Astrocyte of the spinal cord (primary cell): ENCODE data around the gene ST3GAL6.

Source experiments
- DNase-seq: peaks from one replicate; pipeline ENCODE4 v3.0.0; 2011; ENCODE audit warnings: low read depth, low spot score
- H3K4me3 ChIP-seq: 2 replicates; pipeline ENCODE4 v1.5.1; 2011; ENCODE audit warnings: low read depth, mild to moderate bottlenecking, low read length, moderate library complexity
- CTCF ChIP-seq: IDR thresholded peaks from 2 replicates; pipeline ENCODE4 v1.5.1; 2012; ENCODE audit warnings: low read depth, mild to moderate bottlenecking, low read length, inconsistent platforms
- in situ Hi-C: cut with HindIII; loops from 2 replicates; pipeline ENCODE4 v1.10.0; 2017; ENCODE audit warnings: low sequenced_read_pairs

Gene ST3GAL6

GRCh38 chr3:98817547-98818041 lies 54.5 kb downstream of the ST3GAL6 start:
- in situ Hi-C loops = no loop called here
- peak; percentile 53 for TF ChIP-seq CTCF
- DNase-seq = peak; percentile 67
- no peak overlapping the region for H3K4me3 ChIP-seq

- DNase-seq = no peak
- in situ Hi-C loops = no loop called here
- no peak for TF ChIP-seq CTCF
- no peak overlapping the region for H3K4me3 ChIP-seq
Observed at GRCh38 chr3:98821063-98821462, 57.9 kb downstream of the ST3GAL6 start.

- no peak for TF ChIP-seq CTCF
- in situ Hi-C loops = no loop called here
- no peak overlapping the region for H3K4me3 ChIP-seq
- DNase-seq = no peak
Observed at GRCh38 chr3:98823791-98824190, 60.7 kb downstream of the ST3GAL6 start.

- no peak for TF ChIP-seq CTCF
- DNase-seq = no peak
Observed at GRCh38 chr3:98824256-98824655, 61.1 kb downstream of the ST3GAL6 start.

GRCh38 chr3:98826126-98826525 lies 63.0 kb downstream of the ST3GAL6 start:
- DNase-seq = no peak
- in situ Hi-C loops = no loop called here
- H3K4me3 ChIP-seq = no peak overlapping the region
- TF ChIP-seq CTCF = no peak

More at GRCh38 chr3:98824256-98824655, 61.1 kb downstream of the ST3GAL6 start:
- H3K4me3 ChIP-seq = no peak overlapping the region
- in situ Hi-C loops = no loop called here

GRCh38 chr3:98827221-98827920 lies 64.2 kb downstream of the ST3GAL6 start:
- DNase-seq = no peak
- no peak for TF ChIP-seq CTCF
- in situ Hi-C loops = no loop called here
- H3K4me3 ChIP-seq = no peak overlapping the region
